HG03108 (cell line): ENCODE measurements around the gene C19orf38.
A peak's percentile ranks its signal among the peaks of the same experiment; 100 is the strongest.
"Not testable (repeated sequence)": the region's sequence is repeated elsewhere in the genome, so short reads cannot be mapped to it uniquely, and the experiment has no call there.

Source experiments
- ATAC-seq: cut with Tn5 transposase; IDR thresholded peaks from one replicate; pipeline ENCODE4 v1.9.1; 2021; ENCODE audit warnings: moderate library complexity; ENCODE audit not compliant: unreplicated experiment

Gene C19orf38

DNA sequence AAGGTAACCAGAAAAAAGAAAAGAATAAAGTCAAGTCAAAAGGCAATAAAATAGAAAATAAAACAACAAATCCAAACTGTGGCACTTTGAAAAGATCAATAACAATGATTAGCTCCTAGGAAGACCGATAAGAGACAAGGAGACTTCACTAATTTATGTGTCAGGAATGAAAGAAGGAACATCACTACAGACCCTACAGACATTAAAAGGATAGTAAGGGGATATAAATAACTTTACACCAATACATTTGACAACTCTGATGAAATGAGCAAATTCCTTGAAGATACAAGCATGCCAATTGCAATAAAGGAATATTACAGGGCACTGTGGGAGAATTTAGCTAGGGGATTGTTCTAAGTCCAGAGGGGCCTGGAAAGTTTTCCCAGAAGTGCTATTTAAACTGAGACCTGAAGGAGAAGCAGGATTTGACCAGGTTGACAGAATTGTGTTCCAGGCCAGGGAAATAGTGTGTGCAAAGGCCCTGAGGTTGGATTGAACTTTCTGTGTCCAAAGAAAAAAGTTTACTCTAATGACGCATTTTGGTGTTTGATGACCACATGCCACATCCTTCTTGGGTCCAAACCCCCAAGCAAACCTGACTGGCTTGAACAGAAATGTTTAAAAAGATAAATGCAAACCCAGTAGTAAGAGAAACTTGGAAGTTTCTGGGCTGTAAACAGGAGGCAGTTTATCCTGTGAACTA is 1.6 kb upstream of the C19orf38 start:
- no peak for ATAC-seq

GRCh38 chr19:10850631-10851030 is 2.4 kb downstream of the C19orf38 start:
- no peak for ATAC-seq

DNA sequence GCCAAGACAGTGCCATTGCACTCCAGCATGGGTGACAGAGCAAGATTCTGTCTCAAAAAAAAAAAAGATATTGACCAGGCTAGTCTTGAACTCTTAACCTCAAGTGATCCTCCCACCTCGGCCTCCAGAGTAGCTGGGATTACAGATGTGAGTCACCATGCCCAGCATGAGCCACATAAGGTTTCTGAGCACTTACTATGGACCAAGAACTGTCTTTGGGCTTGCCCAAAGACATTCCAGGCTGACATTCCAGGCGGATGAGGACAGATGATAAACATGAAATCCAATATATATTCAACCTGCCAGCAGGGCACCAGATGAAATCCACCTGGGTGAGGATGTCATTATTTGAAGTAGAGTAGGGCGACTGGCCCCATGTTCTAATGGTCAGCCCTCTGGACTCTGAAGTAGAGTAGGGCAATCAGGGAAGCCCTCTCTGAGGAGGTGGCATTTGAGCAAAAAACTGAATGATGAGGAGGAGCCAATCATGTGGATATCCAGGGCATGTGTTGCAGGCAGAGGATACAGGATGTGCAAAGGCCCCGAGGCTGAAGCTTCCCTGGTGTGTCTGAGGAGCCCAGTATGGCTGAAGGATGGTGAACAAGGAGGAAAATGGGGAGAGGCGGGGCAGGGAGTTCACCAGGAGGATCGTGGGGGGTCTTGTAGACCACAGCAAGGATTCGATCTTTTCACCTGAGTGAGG is 4.0 kb downstream of the C19orf38 start:
- ATAC-seq: no peak

GRCh38 chr19:10852941-10853340 is 4.7 kb downstream of the C19orf38 start:
- no peak for ATAC-seq

DNA sequence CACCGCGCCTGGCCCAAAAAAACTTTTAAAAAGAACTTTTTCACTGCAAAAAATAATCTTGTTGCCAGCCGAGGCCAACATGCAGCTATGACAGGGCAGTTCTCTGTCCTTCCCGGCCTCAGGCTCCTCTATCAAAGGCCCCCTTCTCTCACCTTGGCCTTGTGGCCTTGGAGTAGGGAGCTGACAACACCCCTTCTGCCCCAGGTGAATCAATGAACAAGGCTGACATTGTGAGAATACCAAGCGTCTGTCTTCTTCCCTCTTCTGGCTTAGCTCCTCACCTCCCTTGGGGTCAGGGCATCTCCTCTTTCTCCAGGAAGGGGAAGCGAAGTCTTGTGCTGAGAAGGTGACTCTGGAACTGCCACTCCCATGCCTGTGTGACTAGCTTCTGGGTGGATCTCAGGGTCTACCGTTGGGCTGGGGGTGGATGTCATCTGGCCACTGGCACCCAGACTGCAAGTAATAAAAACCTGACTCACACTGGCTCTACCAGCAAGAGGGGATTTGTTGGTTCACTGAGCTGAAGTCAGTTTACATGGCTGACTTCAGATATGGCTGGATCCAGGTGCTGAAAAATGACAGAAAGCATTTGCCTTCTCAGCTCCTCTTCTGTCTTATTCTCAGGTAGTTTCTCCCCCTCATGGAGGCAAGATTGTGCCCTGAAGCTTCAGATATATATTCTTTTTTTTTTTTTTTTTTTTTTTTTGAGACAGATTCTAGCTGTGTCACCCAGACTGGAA is 6.3 kb downstream of the C19orf38 start:
- no peak for ATAC-seq

GRCh38 chr19:10855879-10856522 is 7.8 kb downstream of the C19orf38 start:
- ATAC-seq: no peak

DNA sequence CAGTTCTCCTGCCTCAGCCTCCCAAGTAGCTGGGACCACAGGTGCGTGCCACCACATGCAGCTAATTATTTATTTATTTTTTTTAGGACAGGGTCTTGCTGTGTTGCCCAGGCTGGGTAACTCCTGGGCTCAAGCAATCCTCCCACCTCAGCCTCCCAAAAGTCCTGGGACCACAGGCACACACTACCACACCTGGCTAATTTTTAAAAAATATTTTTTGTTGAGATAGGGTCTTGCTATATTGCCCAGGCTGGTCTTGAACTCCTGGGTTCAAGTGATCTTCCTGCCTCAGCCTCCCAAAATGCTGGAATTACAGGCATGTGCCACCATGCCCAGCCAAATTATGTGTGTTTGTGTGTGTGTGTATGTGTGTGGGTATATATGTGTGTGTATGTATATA is 8.7 kb downstream of the C19orf38 start:
- not testable (repeated sequence) for ATAC-seq

DNA sequence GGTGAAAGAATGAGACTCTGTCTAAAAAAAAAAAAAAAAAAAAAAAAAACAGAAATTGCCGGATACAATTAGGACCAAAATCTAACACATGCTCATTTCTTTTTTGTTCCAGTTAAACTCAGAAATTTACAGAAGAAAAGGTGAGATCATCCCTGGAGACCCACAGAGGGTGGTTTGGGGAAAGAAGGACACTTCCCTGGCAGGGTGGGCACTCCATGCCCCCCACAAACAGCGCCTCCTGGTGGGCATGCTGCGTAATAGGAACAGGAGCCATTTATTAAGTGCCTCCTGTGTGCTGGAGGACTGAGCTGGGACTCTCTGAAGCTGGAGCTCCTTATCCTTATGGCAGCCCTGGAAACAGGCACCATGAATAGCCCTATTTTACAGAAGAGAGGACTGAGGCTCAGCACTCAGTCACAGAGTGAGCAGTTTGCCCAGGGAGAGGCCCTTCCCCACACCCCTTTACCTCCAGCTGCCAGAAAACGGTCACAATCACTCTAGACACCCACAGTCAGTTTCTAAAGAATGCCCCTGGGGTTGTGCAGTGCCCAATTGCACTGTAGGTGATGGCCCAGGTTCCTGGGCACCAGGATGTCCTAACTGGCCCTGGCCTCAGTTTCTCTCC is 10.1 kb downstream of the C19orf38 start:
- ATAC-seq: no peak

DNA sequence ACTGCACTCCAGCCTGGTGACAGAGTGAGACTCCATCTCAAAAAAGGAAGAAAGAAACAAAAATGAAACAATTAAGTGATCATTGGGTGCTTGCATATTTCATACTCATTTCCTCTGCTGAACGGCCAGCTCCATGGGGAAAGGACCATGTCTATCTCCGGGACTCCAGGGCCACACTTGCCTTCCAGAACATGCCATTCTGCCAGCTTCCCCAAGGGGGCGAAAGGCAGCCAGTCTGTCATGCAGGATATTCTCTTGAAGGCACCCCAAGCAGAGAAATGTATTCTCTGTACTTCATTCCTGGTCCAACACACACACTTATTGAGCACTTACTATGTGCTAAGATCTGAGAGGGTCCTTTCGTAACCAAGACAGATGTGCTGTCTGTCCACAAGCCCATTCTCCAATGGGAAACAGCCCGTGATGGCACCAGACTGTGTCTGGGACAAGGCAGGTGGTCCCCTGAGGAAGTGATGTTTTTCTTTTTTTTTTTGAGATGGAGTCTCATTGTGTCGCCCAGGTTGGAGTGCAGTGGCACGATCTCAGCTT is 13.0 kb downstream of the C19orf38 start:
- ATAC-seq: no peak

DNA sequence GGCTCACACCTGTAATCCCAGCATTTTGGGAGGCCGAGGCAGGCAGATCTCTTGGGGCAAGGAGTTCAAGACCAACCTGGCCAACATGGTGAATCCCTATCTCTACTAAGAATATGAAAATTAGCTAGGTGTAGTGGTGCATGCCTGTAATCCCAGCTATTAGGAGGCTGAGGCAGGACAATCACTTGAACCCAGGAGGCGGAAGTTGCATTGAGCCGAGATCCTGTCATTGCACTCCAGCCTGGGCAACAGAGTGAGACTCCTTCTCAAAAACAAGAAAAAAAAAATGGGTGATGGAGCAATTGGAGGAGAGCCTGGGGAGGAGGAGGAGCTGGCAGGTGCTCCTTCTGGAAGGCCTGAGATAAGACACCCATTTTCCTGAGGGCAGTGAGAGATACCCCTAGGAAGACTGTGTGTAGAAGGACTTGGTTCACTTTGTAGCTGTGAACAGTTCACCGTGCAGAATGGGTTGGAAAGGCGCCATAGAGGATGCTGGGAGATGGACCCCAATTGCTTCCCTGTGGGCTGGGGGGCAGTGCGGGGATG is 14.4 kb downstream of the C19orf38 start:
- no peak for ATAC-seq

- no peak for ATAC-seq
Observed at GRCh38 chr19:10863107-10863717, 15.0 kb downstream of the C19orf38 start.

GRCh38 chr19:10864538-10864899 is 16.3 kb downstream of the C19orf38 start:
- ATAC-seq: no peak

- no peak for ATAC-seq
Observed at GRCh38 chr19:10866495-10866894, 18.3 kb downstream of the C19orf38 start.

DNA sequence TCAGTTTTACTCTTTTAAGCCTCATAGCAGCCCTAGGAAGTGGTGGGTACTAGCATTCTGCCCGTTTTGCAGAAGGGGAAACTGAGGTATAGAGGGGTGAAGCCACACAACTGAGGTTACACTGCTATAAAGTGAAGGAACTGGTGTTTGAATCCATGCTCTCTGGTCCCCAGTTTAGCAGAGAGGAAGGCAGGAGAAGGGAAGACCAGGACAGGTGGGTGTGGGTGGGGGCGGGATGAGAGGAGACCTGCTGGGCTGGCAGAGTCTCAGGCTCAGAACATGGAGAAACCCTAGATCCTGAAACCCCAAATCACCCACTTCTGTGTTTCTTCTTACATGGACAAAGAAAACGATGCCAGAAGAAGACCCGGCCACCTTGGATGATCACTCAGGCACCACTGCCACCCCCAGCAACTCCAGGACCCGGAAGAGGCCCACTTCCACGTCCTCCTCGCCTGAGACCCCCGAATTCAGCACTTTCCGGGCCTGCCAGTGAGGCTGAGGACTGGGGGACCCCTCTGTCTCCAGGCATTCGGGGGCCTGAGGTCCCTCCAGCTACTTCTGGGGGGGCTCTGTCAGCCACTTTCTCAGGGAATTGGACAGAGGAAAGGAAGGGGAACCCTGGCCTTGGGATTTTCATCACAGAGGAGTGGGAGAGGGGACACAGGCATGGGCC is 20.8 kb downstream of the C19orf38 start:
- no peak for ATAC-seq

GRCh38 chr19:10869872-10870311 is 21.7 kb downstream of the C19orf38 start:
- ATAC-seq: not testable (repeated sequence)

DNA sequence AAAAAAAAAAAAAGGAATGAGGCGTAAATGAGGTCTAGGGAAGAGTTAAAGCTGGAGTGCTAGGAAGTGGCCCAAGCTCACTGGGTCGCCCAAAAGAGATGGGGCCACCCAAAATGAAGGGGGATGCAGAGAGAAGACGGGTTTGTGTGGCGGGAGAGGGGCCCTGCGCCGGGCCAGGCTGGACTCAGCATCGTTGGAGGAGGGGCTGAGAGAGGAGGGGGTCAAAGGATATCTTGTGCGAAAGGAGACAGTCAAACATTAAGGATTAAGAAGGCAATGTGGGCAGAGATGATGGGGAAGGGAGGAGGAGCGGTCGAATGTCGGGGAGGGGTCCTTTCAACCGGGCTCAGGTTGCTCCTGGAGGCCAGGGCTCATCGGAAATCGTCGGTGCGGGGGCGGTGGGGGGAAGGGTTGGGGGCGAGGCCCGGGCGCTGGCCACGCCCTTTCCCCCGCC is 22.3 kb downstream of the C19orf38 start:
- ATAC-seq: no peak

DNA sequence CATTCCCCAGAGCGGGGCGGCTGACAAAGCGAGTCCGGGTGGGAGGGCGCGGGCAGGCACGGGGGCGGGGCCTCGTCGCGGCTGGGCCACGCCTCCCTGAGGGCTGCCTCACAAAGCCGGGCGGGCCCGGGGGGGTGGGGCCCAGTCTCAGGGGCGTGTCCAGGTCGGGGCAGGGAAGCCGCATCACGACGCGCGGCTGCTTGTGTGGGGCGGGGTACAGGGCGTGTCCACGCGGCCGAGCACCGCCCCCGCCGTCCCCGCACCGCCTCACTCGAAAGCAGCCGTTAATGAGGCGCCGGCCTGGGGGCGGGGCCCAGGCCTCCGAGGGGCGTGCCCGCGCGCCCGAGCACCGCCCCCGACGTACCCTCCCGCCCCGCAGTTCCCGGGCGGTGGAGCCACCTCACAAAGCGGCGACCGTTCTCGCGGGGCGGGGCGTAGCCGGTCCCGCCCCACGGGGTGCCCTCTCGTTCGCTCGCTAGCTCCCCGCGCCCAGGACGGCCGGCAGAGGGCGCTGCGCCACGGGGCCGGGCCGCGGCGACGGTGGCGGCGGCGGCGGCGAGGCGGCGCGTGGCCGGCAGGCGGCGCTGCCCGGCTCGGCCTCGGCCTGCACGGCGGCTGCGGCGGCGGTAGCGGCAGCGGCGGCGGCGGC is 22.9 kb downstream of the C19orf38 start, which contains the start of gene CARM1:
TSS of gene CARM1 (plus strand) at position 599 of the 649 bp plus-strand sequence. CDS start 150 bp downstream, outside the sequence.
- ATAC-seq: peak; percentile 80

DNA sequence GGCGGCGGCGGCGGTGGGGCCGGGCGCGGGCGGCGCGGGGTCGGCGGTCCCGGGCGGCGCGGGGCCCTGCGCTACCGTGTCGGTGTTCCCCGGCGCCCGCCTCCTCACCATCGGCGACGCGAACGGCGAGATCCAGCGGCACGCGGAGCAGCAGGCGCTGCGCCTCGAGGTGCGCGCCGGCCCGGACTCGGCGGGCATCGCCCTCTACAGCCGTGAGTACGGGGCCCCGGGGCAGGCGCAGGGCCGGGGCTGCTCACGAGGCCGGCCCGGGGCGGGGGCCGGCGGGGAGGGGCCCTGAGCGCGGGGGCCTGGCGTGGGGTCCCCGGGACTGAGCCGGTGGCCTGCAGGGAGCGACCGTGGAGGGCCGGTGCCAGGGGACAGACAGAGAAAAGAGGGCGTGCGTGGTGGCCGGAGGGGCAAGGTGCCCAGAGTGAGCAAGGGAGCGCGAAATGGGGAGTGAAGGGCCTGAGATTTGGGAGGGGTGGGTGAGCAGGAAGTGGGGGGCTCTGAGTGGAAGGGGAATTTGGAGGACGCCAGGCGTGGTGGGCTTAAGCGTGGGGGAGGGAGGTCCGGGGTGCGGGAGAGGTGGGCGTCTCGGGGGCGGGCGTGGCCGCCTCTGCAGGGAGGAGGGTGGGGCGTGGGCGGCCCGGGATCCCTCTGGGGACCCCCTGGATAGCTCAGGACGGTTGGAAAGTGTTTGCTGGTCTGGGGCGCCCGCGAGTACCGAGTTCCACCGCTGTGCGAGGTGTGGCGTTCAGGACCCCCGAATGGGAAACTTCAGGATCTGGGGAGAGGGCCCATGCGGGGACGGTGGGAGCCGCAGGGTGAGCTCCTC is 23.7 kb downstream of the C19orf38 start:
- ATAC-seq: peak; percentile 0
